ENCODE results near the gene RNF17.

Gene RNF17

GRCh38 chr13:24854311-24854710 lies 90.3 kb downstream of the RNF17 start:
- no peak for DNase-seq (ENCODE audit: low read depth in 2 of 2)

GRCh38 chr13:24858953-24859352 lies 95.0 kb downstream of the RNF17 start:
- DNase-seq (ENCODE audit: low read depth in 2 of 2), result no peak

GRCh38 chr13:24860770-24861169 lies 96.8 kb downstream of the RNF17 start:
- DNase-seq (ENCODE audit: low read depth in 2 of 2), result no peak

DNA sequence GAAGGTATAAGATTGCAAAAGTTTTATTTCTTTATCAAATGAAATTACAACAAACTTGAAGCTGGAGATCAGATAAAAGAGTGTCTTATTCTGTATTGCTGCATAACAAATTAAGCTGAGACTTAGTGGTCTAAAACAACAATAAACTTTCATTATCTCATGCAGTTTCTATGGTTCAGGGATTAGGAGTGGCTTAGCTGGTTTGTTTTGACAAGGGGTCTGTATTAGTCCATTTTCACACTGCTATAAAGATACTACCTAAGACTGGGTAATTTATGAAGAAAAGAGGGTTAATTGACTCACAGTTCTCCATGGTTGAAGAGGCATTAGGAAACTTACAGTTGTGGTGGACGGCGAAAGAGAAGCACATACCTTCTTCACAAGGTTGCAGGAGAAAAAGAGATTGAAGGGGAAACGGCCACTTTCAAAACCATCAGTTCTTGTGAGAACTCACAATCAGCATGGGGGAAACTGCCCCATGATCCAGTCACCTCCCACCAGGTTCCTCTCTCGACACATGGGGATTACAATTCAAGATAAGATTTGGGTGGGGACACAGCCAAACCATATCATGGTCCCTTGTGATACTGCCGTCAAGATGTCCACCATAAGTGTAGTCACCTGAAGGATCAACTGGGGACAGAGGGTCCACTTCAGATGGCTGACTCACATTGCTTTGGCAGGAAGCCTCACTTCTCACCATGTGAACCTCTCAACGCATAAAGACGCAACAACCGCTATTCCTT lies 97.8 kb downstream of the RNF17 start:
- no peak for DNase-seq (ENCODE audit: low read depth in 2 of 2)

DNA sequence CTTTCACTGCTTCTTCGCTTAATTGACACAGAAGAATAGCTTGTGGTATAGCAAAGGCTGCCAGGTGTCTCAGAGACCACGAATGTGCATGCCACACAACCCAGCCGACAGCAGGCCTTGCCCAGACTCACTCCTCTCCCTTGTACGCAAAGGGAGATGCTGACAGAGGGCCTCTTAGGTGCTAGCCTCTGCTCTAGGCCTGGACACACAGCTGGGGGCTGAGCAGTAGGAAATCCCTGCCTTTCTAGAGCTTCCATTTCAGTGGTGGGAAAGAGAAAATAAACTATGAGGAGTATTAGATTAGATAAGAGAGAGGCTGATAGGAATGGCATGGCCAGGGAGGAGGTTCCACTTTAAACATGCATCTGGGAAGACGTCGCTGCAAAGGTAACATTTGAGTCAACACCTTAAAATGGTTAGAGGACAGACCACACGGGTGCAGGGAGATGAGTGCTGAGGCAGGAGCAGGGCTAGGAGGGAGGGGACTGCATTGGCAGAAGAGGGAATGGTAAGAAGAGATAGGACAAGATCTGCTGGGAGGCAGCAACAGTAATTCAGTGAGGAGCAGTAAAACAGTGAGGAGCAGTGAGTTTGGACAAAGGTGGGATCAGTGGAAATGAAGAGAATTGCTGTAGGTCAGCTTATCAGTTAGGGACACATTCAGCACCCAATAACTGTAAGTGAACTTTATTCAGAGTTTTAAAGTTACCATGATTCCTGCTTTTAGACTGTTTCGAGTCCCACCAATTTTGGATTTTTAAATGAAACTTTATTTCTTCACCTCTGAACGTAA lies 100.0 kb downstream of the RNF17 start:
- no peak for DNase-seq (ENCODE audit: low read depth in 2 of 2)

GRCh38 chr13:24864579-24864978 lies 100.6 kb downstream of the RNF17 start:
- DNase-seq (ENCODE audit: low read depth in 2 of 2), result no peak

- no peak for DNase-seq (ENCODE audit: low read depth in 2 of 2)
Measured at GRCh38 chr13:24865163-24865953, 101.4 kb downstream of the RNF17 start.

- no peak for DNase-seq (ENCODE audit: low read depth in 2 of 2)
Measured at GRCh38 chr13:24866488-24866887, 102.5 kb downstream of the RNF17 start.

GRCh38 chr13:24868874-24869273 lies 104.9 kb downstream of the RNF17 start:
- no peak for DNase-seq (ENCODE audit: low read depth in 2 of 2)

DNA sequence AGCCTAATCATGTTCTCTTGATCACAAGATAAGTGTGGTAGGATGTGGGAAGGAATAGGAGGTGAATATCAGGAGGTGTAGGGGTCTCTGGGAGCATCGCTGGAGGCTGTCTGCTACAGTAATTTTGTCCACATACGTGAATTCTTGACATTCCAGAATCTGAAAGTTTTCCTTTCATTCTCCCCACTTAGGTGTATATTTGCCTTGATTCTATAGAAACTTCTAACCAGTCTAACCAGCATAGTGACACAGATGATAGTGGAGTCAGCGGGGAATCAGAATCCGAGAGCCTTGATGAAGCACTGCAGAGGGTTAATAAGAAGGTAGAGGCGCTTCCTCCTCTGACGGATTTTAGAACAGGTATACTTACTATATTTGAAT lies 106.4 kb downstream of the RNF17 start:
- DNase-seq (ENCODE audit: low read depth in 2 of 2), result no peak

DNA sequence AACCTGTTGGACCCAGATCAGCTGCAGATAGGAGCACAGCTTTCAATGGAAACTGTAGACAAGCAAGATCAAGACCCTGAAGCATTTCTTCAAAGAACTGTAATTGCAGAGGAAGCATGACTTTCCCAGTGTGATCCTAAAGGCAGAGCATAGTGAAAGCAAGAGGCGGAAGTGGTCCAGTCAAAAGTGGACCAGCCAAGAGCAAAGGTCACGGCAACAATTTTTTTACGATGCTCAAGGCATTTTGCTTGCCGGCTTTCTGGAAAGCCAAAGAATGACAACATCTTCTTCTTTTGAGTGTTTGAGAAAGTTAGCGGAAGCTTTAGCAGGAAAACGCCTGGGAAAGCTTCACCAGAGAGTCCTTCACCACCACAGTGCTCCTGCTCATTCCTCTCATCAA lies 111.6 kb downstream of the RNF17 start:
- no peak for DNase-seq (ENCODE audit: low read depth in 2 of 2)

DNA sequence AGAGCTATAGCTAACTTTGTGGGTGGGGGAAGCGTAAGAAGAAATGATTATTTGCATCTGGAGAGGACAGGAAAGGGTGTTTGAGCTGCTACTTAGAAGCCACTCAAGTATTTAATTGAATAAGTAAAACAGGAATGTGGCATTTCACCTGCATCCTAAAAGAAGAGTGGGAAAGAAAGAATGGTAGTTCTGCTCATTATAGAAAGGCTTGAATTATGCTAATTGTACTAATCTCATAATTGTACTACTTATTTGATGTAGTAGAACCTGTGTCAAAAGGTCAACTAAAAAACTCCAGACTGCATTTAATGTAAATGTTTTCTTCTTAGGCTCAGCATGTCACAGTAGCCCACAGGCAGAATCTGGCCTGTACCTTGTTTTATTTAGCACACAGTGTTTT lies 113.6 kb downstream of the RNF17 start:
- no peak for DNase-seq (ENCODE audit: low read depth in 2 of 2)

GRCh38 chr13:24878340-24878739 lies 114.4 kb downstream of the RNF17 start:
- no peak for DNase-seq (ENCODE audit: low read depth in 2 of 2)

GRCh38 chr13:24882665-24883064 lies 118.7 kb downstream of the RNF17 start:
- DNase-seq (ENCODE audit: low read depth in 2 of 2), result no peak

DNA sequence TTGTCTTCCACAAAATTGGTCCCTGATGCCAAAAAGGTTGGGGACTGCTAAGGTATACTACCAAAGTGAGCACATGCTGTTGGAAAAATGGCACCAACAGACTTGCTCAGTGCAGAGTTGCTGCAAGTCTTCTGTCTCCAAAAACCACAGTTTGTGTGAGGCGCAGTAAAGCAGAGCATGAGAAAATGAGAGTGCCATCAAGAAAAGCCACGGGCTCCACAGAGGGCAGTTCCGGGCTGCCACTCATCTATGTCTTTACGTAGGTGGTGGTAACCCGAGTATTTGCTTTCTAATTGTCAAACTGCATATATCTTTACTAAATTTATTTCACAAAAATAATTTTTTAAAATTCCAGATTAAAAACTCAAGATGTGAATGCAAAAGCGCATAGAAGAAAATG lies 123.8 kb downstream of the RNF17 start:
- no peak for DNase-seq (ENCODE audit: low read depth in 2 of 2)

- DNase-seq (ENCODE audit: low read depth in 2 of 2), result no peak
Measured at GRCh38 chr13:24888291-24888931, 124.4 kb downstream of the RNF17 start.

GRCh38 chr13:24890256-24890655 lies 126.3 kb downstream of the RNF17 start:
- no peak for DNase-seq (ENCODE audit: low read depth in 2 of 2)

DNA sequence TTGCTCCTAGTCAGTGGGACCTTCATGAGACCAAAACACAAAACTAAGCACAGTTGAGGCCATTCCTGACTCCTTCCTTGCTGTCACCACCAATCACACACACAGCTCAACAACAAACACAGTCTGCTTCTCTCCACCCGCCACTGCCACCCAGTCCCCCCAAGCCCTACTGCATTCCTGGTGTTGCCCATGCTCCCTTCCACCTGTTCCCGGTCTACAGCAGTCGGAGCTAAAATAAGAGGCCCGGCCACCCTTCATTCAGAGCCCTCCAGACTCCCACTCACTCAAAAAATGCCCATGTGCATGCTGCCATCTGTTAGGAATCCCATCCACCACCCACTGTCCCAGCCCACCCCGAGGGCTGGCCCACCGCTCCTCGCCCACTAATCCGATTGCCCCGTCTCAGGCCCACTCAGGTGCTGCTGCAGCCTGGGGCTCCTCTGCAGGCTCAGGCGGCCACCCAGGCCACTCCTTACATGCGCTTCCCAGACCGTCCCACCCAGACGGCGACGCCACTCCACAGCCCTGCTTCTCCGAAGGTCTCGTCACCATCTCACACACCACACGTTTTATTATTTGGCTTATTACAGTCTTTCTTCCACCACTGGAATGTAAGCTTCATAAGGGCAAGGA lies 127.6 kb downstream of the RNF17 start:
- DNase-seq (ENCODE audit: low read depth in 2 of 2), result no peak

GRCh38 chr13:24892829-24893228 lies 128.9 kb downstream of the RNF17 start:
- no peak for DNase-seq (ENCODE audit: low read depth in 2 of 2)

- no peak for DNase-seq (ENCODE audit: low read depth in 2 of 2)
Measured at GRCh38 chr13:24893863-24894262, 129.9 kb downstream of the RNF17 start.

- DNase-seq (ENCODE audit: low read depth in 2 of 2), result no peak
Measured at GRCh38 chr13:24894277-24894971, 130.5 kb downstream of the RNF17 start.
